Ishikawa (cell line): ENCODE measurements around the gene CPEB3.

Experiments used
- CEBPB ChIP-seq: IDR thresholded peaks from 2 replicates; pipeline ENCODE4 v1.6.1; 2012
- TAF1 ChIP-seq: IDR thresholded peaks from 2 replicates; pipeline ENCODE4 v1.6.1; 2012; ENCODE audit warnings: low read depth, mild to moderate bottlenecking

- no peak for TF ChIP-seq CEBPB
- no peak for TF ChIP-seq TAF1
Observed at GRCh38 chr10:92241158-92241500, 49.7 kb downstream of the CPEB3 start.
